Activated effector memory CD4-positive, alpha-beta T cell treated with anti-CD3 and anti-CD28 coated beads, Interleukin-2, amount 50 U/mL, for 16 hours (primary cell): ENCODE data around the gene ANKAR.
"Not testable (repeated sequence)": the region's sequence is repeated elsewhere in the genome, so short reads cannot be mapped to it uniquely, and the experiment has no call there.

Source experiments
- DNase-seq: peaks from one replicate; pipeline ENCODE4 v3.0.0-alpha.2; 2020

Gene ANKAR

GRCh38 chr2:189661148-189661956 lies 13.1 kb upstream of the ANKAR start, which contains the start of gene ASNSD1:
ASNSD1 (plus strand) TSS chr2:189661459; CDS start chr2:189666133, 4,674 bp downstream.
- DNase-seq, result peak; percentile 99

- DNase-seq, result no peak
These were observed 12.5 kb upstream of the ANKAR start for GRCh38 chr2:189661957-189662321.

- DNase-seq, result no peak
These were observed 11.7 kb upstream of the ANKAR start for GRCh38 chr2:189662669-189663226.

GRCh38 chr2:189663319-189663718 lies 11.2 kb upstream of the ANKAR start:
- not testable (repeated sequence) for DNase-seq

- no peak for DNase-seq
These were observed 4.6 kb upstream of the ANKAR start for GRCh38 chr2:189669913-189670312.

- no peak for DNase-seq
These were observed 653 bp upstream of the ANKAR start for GRCh38 chr2:189673661-189674373.

- no peak for DNase-seq
These were observed 2.0 kb downstream of the ANKAR start for GRCh38 chr2:189676471-189676870.

GRCh38 chr2:189679226-189679625 lies 4.8 kb downstream of the ANKAR start:
- no peak for DNase-seq

GRCh38 chr2:189681203-189681602 lies 6.7 kb downstream of the ANKAR start:
- no peak for DNase-seq

GRCh38 chr2:189681903-189682302 lies 7.4 kb downstream of the ANKAR start:
- no peak for DNase-seq

- no peak for DNase-seq
These were observed 8.9 kb downstream of the ANKAR start for GRCh38 chr2:189683348-189683747.

GRCh38 chr2:189684811-189685210 lies 10.3 kb downstream of the ANKAR start:
- DNase-seq, result no peak

- DNase-seq, result no peak
These were observed 11.2 kb downstream of the ANKAR start for GRCh38 chr2:189685540-189686229.

GRCh38 chr2:189687796-189688195 lies 13.3 kb downstream of the ANKAR start:
- not testable (repeated sequence) for DNase-seq

GRCh38 chr2:189696223-189696622 lies 21.8 kb downstream of the ANKAR start:
- no peak for DNase-seq

GRCh38 chr2:189698020-189698887 lies 23.8 kb downstream of the ANKAR start:
- DNase-seq, result no peak

GRCh38 chr2:189700681-189701080 lies 26.2 kb downstream of the ANKAR start:
- DNase-seq, result no peak

GRCh38 chr2:189702071-189702470 lies 27.6 kb downstream of the ANKAR start:
- DNase-seq, result no peak

- no peak for DNase-seq
These were observed 35.2 kb downstream of the ANKAR start for GRCh38 chr2:189709501-189710221.

GRCh38 chr2:189717593-189717992 lies 43.1 kb downstream of the ANKAR start:
- DNase-seq, result not testable (repeated sequence)

GRCh38 chr2:189719571-189719970 lies 45.1 kb downstream of the ANKAR start:
- no peak for DNase-seq

GRCh38 chr2:189723192-189723591 lies 48.7 kb downstream of the ANKAR start:
- no peak for DNase-seq
